GM12873 (cell line): ENCODE measurements around the gene C1GALT1.

Experiments
- CTCF ChIP-seq: IDR thresholded peaks from 2 replicates; pipeline ENCODE4 v1.5.1; 2012; ENCODE audit warnings: low read depth, mild to moderate bottlenecking, moderate library complexity, low read length, control low read depth; ENCODE audit not compliant: insufficient read depth; ENCODE audit errors: missing control alignments

C1GALT1 gene

GRCh38 chr7:7237201-7237977 is 55.0 kb downstream of the C1GALT1 start:
- TF ChIP-seq CTCF = no peak

DNA sequence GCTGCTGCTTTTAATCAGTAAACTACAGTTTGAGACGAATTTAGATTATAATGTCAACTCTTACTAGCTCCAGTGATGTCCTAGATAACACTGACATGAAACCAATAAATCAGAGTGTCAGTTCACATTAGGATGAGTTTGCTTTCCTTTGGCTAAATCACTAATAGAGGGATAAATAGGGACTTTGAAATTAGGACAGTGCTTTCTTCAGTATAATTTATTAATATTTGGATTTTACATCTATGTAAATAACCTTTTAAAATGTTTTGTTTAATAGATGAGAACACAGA is 55.6 kb downstream of the C1GALT1 start:
- no peak for TF ChIP-seq CTCF

DNA sequence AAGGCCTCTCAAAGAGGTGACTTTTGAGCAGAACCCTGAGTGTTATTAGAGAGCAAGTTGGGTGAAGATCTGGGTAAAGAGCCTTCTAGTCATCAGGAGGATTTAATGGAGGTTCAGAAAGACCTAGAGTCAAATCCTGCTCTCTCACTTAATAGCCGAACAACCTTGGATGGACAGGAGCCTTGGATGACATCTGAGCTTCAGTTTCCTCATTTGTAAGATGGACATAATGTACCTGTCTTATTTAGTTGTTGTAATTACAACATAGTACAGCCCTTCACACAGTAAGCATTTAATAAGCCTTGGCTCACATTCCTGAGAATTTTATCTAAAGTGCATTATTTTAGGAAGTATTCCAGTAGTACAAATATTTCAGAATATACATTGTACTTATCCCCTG is 57.0 kb downstream of the C1GALT1 start:
- TF ChIP-seq CTCF = no peak

- TF ChIP-seq CTCF = no peak
Observed at GRCh38 chr7:7242899-7243298, 60.6 kb downstream of the C1GALT1 start.

DNA sequence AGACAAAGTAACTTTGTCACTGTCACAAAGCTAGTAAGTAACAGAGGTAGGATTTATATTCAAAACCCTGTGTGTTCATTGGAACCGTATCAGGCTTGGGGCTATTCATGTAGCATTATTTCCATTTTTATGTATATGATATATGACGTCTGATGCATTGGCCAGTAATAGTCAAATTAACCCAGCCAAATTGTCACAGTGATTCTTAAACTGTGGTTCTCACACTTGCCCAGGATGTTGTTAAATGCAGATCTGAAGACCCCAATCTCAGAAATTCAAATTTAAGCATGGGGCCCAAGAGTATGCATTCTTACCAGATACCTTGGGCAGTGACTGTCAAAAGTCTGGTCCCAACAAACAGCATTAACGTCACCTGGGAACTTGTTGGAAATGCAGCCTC is 63.9 kb downstream of the C1GALT1 start:
- TF ChIP-seq CTCF = no peak

DNA sequence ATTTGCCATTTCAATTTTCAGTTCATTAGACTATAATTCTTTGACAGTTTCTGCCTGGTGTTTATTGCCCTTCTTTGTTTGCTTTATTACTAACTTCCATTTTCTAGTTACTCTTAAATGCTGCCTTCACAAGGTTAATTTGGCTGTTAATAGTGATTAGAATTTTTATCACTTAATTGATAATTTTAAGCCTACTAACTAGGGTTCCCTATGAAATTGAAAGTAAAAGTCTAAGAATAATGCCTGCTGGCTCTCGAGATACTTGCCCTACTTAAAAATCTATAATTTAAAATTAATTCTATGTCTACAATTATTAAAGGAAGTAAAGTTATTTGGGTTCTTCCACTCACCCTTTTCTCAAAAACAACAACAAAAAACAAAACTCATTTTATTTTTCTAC is 65.3 kb downstream of the C1GALT1 start:
- no peak for TF ChIP-seq CTCF

DNA sequence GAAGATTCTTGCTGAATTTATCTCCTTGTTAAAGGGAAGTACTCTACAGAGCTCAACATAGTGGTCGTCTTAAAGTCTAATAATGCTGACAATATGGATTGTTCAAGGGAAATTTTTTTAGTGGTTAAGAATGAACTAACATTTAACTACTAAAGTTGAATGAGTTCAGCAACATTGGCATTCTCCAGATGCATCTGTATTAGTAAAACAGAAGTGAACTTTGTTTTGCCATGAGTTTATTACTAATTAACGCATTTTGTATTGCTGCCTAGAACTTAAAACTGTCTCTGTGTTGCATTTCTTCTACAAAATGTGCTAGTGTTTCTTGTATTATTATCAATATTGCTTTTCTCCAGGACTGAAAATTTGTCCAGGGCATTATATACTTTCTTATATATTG is 67.5 kb downstream of the C1GALT1 start:
- no peak for TF ChIP-seq CTCF
